HG03196 (cell line): ENCODE results near the gene KIF7.

Experiments used
- ATAC-seq: cut with Tn5 transposase; IDR thresholded peaks from one replicate; pipeline ENCODE4 v1.9.1; 2021; ENCODE audit not compliant: unreplicated experiment

KIF7 gene

GRCh38 chr15:89648106-89649012, 6.9 kb downstream of the KIF7 start:
- no peak for ATAC-seq

- no peak for ATAC-seq
Measured at GRCh38 chr15:89647191-89647851, 7.9 kb downstream of the KIF7 start.

- no peak for ATAC-seq
Measured at GRCh38 chr15:89646416-89647141, 8.7 kb downstream of the KIF7 start.

GRCh38 chr15:89645680-89646079, 9.6 kb downstream of the KIF7 start:
- ATAC-seq = no peak

GRCh38 chr15:89642106-89642505, 13.2 kb downstream of the KIF7 start:
- ATAC-seq = no peak

- ATAC-seq = no peak
Measured at GRCh38 chr15:89641053-89641452, 14.2 kb downstream of the KIF7 start.

GRCh38 chr15:89640245-89640644, 15.0 kb downstream of the KIF7 start:
- ATAC-seq = no peak

- no peak for ATAC-seq
Measured at GRCh38 chr15:89633585-89633984, 21.7 kb downstream of the KIF7 start.

- no peak for ATAC-seq
Measured at GRCh38 chr15:89632563-89633430, 22.5 kb downstream of the KIF7 start.

GRCh38 chr15:89631902-89632264, 23.4 kb downstream of the KIF7 start:
- no peak for ATAC-seq

GRCh38 chr15:89630974-89631901, 24.0 kb downstream of the KIF7 start:
- no peak for ATAC-seq

- no peak for ATAC-seq
Measured at GRCh38 chr15:89630260-89630659, 25.0 kb downstream of the KIF7 start.

- no peak for ATAC-seq
Measured at GRCh38 chr15:89629829-89630228, 25.4 kb downstream of the KIF7 start.

GRCh38 chr15:89628806-89629715, 26.2 kb downstream of the KIF7 start:
- no peak for ATAC-seq

GRCh38 chr15:89628301-89628700, 27.0 kb downstream of the KIF7 start:
- no peak for ATAC-seq

- ATAC-seq = no peak
Measured at GRCh38 chr15:89627256-89627970, 27.9 kb downstream of the KIF7 start.

GRCh38 chr15:89625716-89626115, 29.6 kb downstream of the KIF7 start:
- ATAC-seq = no peak

- no peak for ATAC-seq
Measured at GRCh38 chr15:89623165-89623564, 32.1 kb downstream of the KIF7 start.
